HEK293 (cell line): ENCODE data around the gene C19orf53.

Experiments
- CTCF ChIP-seq: fragments of 450-650 bp; formaldehyde crosslinking; IDR thresholded peaks from 2 replicates; pipeline ENCODE4 v1.5.1; 2016; ENCODE audit warnings: missing biosample characterization, missing genetic modification characterization
- GLI4 ChIP-seq: fragments of 450-650 bp; formaldehyde crosslinking; IDR thresholded peaks from 2 replicates; pipeline ENCODE4 v1.5.1; 2016; ENCODE audit warnings: missing biosample characterization, missing genetic modification characterization
- TCF7L2 ChIP-seq: IDR thresholded peaks from 2 replicates; pipeline ENCODE4 v1.6.1; 2011; ENCODE audit warnings: low read depth, mild to moderate bottlenecking, inconsistent platforms, low read length, moderate library complexity, borderline replicate concordance
- ZNF132 ChIP-seq: fragments of 450-650 bp; formaldehyde crosslinking; IDR thresholded peaks from 2 replicates; pipeline ENCODE4 v1.5.1; 2017; ENCODE audit warnings: missing biosample characterization, missing genetic modification characterization, borderline replicate concordance
- ZNF416 ChIP-seq: fragments of 450-650 bp; formaldehyde crosslinking; IDR thresholded peaks from 2 replicates; pipeline ENCODE4 v1.5.1; 2016; ENCODE audit warnings: missing biosample characterization, missing genetic modification characterization
- ZNF639 ChIP-seq: fragments of 450-650 bp; formaldehyde crosslinking; IDR thresholded peaks from 2 replicates; pipeline ENCODE4 v1.5.1; 2016; ENCODE audit warnings: missing biosample characterization, missing genetic modification characterization
- TF ChIP-seq, protein P1 (sequence below): fragments of 450-650 bp; formaldehyde crosslinking; IDR thresholded peaks from 2 replicates; pipeline ENCODE4 v1.5.1; 2016; ENCODE audit warnings: missing biosample characterization, missing genetic modification characterization, low read depth

- TF ChIP-seq CTCF (tag by site-specific recombination) (no peak), TCF7L2 (no peak), ZNF132 (tag by site-specific recombination) (no peak), ZNF416 (tag by site-specific recombination) (no peak), ZNF639 (no peak), GLI4 (tag by site-specific recombination) (no peak)
- TF ChIP-seq, protein P1, sequence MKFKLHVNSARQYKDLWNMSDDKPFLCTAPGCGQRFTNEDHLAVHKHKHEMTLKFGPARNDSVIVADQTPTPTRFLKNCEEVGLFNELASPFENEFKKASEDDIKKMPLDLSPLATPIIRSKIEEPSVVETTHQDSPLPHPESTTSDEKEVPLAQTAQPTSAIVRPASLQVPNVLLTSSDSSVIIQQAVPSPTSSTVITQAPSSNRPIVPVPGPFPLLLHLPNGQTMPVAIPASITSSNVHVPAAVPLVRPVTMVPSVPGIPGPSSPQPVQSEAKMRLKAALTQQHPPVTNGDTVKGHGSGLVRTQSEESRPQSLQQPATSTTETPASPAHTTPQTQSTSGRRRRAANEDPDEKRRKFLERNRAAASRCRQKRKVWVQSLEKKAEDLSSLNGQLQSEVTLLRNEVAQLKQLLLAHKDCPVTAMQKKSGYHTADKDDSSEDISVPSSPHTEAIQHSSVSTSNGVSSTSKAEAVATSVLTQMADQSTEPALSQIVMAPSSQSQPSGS (tag by site-specific recombination): no peak
Measured at GRCh38 chr19:13795595-13796300, 21.5 kb downstream of the C19orf53 start.
